K562 (cell line): ENCODE measurements around the gene TMEM72. TPM values are rescaled to one million over a fixed set of nuclear protein-coding genes. Genes with fewer than 3 reads are reported as not detected.
A peak's percentile ranks its signal among the peaks of the same experiment; 100 is the strongest.

Experiments used
- CCNT2 ChIP-seq: IDR thresholded peaks from 2 replicates; pipeline ENCODE4 v1.6.1; 2011; ENCODE audit warnings: borderline replicate concordance, low read depth, mild to moderate bottlenecking, moderate library complexity, mixed read lengths, low read length; ENCODE audit not compliant: insufficient read length; ENCODE audit errors: extremely low read depth
- DPF2 ChIP-seq: fragments of 450-650 bp; IDR thresholded peaks from 2 replicates; pipeline ENCODE4 v1.6.1; 2016
- ELK1 ChIP-seq: sonication (generic); formaldehyde crosslinking; IDR thresholded peaks from 2 replicates; pipeline ENCODE4 v1.8.1; 2022; ENCODE audit warnings: missing genetic modification reagents
- ESRRA ChIP-seq: fragments of 450-650 bp; IDR thresholded peaks from 2 replicates; pipeline ENCODE4 v1.6.1; 2014; ENCODE audit warnings: low read depth, mild to moderate bottlenecking, moderate library complexity, borderline replicate concordance
- HNRNPLL ChIP-seq: fragments of 200-400 bp; formaldehyde crosslinking; IDR thresholded peaks from 2 replicates; pipeline ENCODE4 v1.6.1; 2017; ENCODE audit warnings: low read length, low read depth, mild to moderate bottlenecking; ENCODE audit not compliant: poor library complexity, severe bottlenecking
- KAT2B ChIP-seq: IDR thresholded peaks from one replicate; pipeline ENCODE4 v1.6.1; 2012; ENCODE audit warnings: low read depth, mild to moderate bottlenecking, control low read depth, inconsistent platforms, low read length, moderate library complexity
- MAFG ChIP-seq: fragments of 450-650 bp; conservative IDR thresholded peaks from 2 replicates; pipeline ENCODE4 v1.6.1; 2016; ENCODE audit warnings: missing genetic modification characterization, missing compliant biosample characterization
- NFIX ChIP-seq: fragments of 250-450 bp; sonication (Bioruptor Pico); IDR thresholded peaks from 2 replicates; pipeline ENCODE4 v1.4.0; 2020; ENCODE audit warnings: low read depth, mild to moderate bottlenecking, moderate library complexity
- PHB2 ChIP-seq: fragments of 450-650 bp; IDR thresholded peaks from 2 replicates; pipeline ENCODE4 v1.6.1; 2017; ENCODE audit warnings: low read depth
- POLR2G ChIP-seq: fragments of 200-400 bp; formaldehyde crosslinking; IDR thresholded peaks from 2 replicates; pipeline ENCODE4 v1.6.1; 2017; ENCODE audit warnings: low read depth, mild to moderate bottlenecking, antibody characterized with exemption, low read length, moderate library complexity
- ZNF232 ChIP-seq: sonication (generic); formaldehyde crosslinking; IDR thresholded peaks from 2 replicates; pipeline ENCODE4 v1.8.0; 2022; ENCODE audit warnings: mild to moderate bottlenecking, missing genetic modification reagents
- ZNF239 ChIP-seq: fragments of 250-450 bp; sonication (Bioruptor Pico); IDR thresholded peaks from 2 replicates; pipeline ENCODE4 v1.4.0; 2020; ENCODE audit warnings: mild to moderate bottlenecking
- ZNF584 ChIP-seq: fragments of 200-800 bp; sonication (Bioruptor generic); IDR thresholded peaks from 2 replicates; pipeline ENCODE4 v1.6.1; 2016; ENCODE audit warnings: low read depth, mild to moderate bottlenecking, missing genetic modification characterization, missing compliant biosample characterization
- polyA plus RNA-seq, 8 experiments: library from polyadenylated mRNA; depleted of rRNA in 4 of 8; stranded (reverse) in 5 of 8; unstranded in 3 of 8; fragments of >200 nt; fragmentation: Nextera tagmentation in 2 of 8; fragmentation: Illumina TruSeq in 1 of 8; extraction: Ambion mirVana in 2 of 8; extraction: Trizol in 1 of 8; gene quantifications; 2 replicates each; pipeline versions ENCODE4 v1.2.1 to v1.2.3, GENCODE V29; 2011 to 2014; ENCODE audit warnings: inconsistent platforms in 1 of 8, missing spikeins in 1 of 8
- total RNA-seq, 7 experiments: library from RNA; depleted of rRNA in 6 of 7; stranded (reverse); fragments of >200 nt in 6 of 7; fragmentation: Illumina TruSeq in 2 of 7; extraction: Trizol in 2 of 7; gene quantifications; 2 replicates each; pipeline versions ENCODE4 v1.2.1 to v1.2.3, GENCODE V29; 2011 to 2021; ENCODE audit warnings: low replicate concordance in 1 of 7
- TF ChIP-seq, protein P1 (sequence below), 3 experiments: fragments of 200-800 bp in 1 of 3; sonication (Bioruptor generic) in 1 of 3; sonication (generic) in 1 of 3; formaldehyde crosslinking in 1 of 3; IDR thresholded peaks; 2 replicates each; pipeline versions ENCODE4 v1.6.1 to v1.8.0; 2016 to 2022; ENCODE audit warnings: mild to moderate bottlenecking in 2 of 3, missing compliant biosample characterization in 2 of 3, missing genetic modification characterization in 2 of 3, missing genetic modification reagents in 1 of 3
- TF ChIP-seq, protein P2 (sequence below): sonication (generic); formaldehyde crosslinking; IDR thresholded peaks from 2 replicates; pipeline ENCODE4 v1.8.0; 2022; ENCODE audit warnings: mild to moderate bottlenecking, missing genetic modification reagents
- TF ChIP-seq, protein P3 (sequence below): fragments of 250-450 bp; sonication (Bioruptor Pico); IDR thresholded peaks from 2 replicates; pipeline ENCODE4 v1.8.0; 2021; ENCODE audit warnings: mild to moderate bottlenecking, moderate library complexity
- TF ChIP-seq, protein P4 (sequence below), 2 experiments: IDR thresholded peaks in 1 of 2; conservative IDR thresholded peaks in 1 of 2; 2 replicates each; pipeline ENCODE4 v1.6.1; 2016; ENCODE audit warnings: low read depth in 2 of 2, mild to moderate bottlenecking in 1 of 2, missing compliant biosample characterization in 1 of 2, missing genetic modification characterization in 1 of 2, moderate library complexity in 1 of 2

Gene TMEM72
- total and polyA plus RNA-seq, 9 of the 15 experiments (the other 6 are each of a cell fraction or from before 2014, with no cell fraction given), result not detected

DNA sequence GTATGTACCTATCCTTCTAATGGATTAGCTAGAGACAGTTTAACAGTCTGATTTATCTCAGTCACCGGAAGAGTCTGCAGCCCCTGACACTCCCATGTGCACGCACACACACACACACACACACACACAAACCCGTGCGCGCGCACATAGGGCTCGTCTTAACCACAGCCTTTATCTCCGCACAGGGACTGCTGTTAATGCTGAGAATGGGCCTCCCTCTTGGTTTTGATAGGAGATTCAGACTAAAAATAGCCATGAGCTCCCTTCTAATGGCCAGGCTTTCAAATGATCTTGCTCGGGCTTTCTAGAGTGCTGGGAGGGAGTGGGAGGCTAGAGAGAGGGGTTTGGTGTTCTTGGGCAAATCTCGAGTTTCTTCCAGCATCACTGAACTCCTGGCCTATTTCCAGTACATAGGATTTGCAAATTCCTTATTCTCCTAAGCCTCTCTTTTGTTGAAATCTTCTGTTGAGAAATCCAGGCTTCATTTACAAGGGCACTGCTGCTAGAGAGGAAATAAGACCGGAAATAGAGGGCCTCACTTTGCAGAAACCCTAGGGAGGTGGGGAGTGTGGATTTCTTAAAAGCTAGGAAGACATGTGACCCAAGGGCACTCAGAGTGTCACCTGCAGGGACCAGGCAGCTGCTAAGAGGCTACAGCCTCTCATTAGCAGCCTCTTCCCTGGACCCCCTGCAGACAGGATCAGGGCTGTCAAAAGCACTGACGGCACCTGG, 2.4 kb downstream of the TMEM72 start (continued):
- no peak for TF ChIP-seq ELK1 (CRISPR knock-in tag)
- no peak for TF ChIP-seq NFIX (CRISPR knock-in tag)
- TF ChIP-seq HNRNPLL, result peak; percentile 10
- TF ChIP-seq ESRRA, result peak; percentile 89; the same call in 1 of the 2 replicates
- TF ChIP-seq POLR2G, result no peak
- TF ChIP-seq ZNF584 (CRISPR knock-in tag), result peak; percentile 80
- TF ChIP-seq CCNT2, result peak; percentile 55
- TF ChIP-seq DPF2, result peak; percentile 94
- TF ChIP-seq, protein P1, sequence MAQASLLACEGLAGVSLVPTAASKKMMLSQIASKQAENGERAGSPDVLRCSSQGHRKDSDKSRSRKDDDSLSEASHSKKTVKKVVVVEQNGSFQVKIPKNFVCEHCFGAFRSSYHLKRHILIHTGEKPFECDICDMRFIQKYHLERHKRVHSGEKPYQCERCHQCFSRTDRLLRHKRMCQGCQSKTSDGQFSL (CRISPR knock-in tag; IDR thresholded peaks at IDR 0.05), result no peak
- TF ChIP-seq, protein P1 (tag; IDR thresholded peaks at IDR 0.05), result no peak
- no peak for TF ChIP-seq ZNF239 (CRISPR knock-in tag)
- no peak for TF ChIP-seq ZNF232 (CRISPR knock-in tag)
- no peak for TF ChIP-seq KAT2B
- no peak for TF ChIP-seq MAFG (tag)
- TF ChIP-seq, protein P2, sequence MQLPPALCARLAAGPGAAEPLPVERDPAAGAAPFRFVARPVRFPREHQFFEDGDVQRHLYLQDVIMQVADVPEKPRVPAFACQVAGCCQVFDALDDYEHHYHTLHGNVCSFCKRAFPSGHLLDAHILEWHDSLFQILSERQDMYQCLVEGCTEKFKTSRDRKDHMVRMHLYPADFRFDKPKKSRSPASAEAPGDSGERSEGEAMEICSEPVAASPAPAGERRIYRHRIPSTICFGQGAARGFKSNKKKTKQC, result no peak
- TF ChIP-seq, protein P3, sequence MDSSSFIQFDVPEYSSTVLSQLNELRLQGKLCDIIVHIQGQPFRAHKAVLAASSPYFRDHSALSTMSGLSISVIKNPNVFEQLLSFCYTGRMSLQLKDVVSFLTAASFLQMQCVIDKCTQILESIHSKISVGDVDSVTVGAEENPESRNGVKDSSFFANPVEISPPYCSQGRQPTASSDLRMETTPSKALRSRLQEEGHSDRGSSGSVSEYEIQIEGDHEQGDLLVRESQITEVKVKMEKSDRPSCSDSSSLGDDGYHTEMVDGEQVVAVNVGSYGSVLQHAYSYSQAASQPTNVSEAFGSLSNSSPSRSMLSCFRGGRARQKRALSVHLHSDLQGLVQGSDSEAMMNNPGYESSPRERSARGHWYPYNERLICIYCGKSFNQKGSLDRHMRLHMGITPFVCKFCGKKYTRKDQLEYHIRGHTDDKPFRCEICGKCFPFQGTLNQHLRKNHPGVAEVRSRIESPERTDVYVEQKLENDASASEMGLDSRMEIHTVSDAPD (CRISPR knock-in tag), result no peak
- TF ChIP-seq, protein P4, sequence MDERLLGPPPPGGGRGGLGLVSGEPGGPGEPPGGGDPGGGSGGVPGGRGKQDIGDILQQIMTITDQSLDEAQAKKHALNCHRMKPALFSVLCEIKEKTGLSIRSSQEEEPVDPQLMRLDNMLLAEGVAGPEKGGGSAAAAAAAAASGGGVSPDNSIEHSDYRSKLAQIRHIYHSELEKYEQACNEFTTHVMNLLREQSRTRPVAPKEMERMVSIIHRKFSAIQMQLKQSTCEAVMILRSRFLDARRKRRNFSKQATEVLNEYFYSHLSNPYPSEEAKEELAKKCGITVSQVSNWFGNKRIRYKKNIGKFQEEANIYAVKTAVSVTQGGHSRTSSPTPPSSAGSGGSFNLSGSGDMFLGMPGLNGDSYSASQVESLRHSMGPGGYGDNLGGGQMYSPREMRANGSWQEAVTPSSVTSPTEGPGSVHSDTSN (CRISPR knock-in tag; IDR thresholded peaks at IDR 0.05; ENCODE audit: low read depth), result no peak
- TF ChIP-seq, protein P4 (tag; conservative IDR thresholded peaks at IDR 0.05; ENCODE audit: low read depth), result peak; percentile 80
- peak; percentile 78; the same call in 1 of the 2 replicates for TF ChIP-seq PHB2
